GM19397 (cell line): ENCODE results near the gene CCR6.
A peak's percentile ranks its signal among the peaks of the same experiment; 100 is the strongest.

Source experiments
- ATAC-seq: cut with Tn5 transposase; IDR thresholded peaks from one replicate; pipeline ENCODE4 v1.9.1; 2021; ENCODE audit warnings: mild to moderate bottlenecking, moderate library complexity; ENCODE audit not compliant: unreplicated experiment

The CCR6 gene

GRCh38 chr6:167122827-167123657, at the start of gene CCR6:
Gene CCR6 (plus strand): TSS chr6:167123096. CDS start chr6:167136135, 13,039 bp downstream.
- peak; percentile 16 for ATAC-seq

- ATAC-seq, result no peak
These were observed 49.1 kb upstream of the CCR6 start for GRCh38 chr6:167073679-167074274.

- no peak for ATAC-seq
These were observed 45.5 kb upstream of the CCR6 start for GRCh38 chr6:167077241-167077932.

GRCh38 chr6:167078745-167079144, 44.2 kb upstream of the CCR6 start:
- no peak for ATAC-seq

GRCh38 chr6:167079853-167080297, 43.0 kb upstream of the CCR6 start:
- peak; percentile 98 for ATAC-seq

- no peak for ATAC-seq
These were observed 35.0 kb upstream of the CCR6 start for GRCh38 chr6:167087857-167088354.

GRCh38 chr6:167088741-167089140, 34.2 kb upstream of the CCR6 start:
- peak; percentile 31 for ATAC-seq

GRCh38 chr6:167089243-167090142, 33.4 kb upstream of the CCR6 start:
- ATAC-seq, result no peak

- no peak for ATAC-seq
These were observed 32.7 kb upstream of the CCR6 start for GRCh38 chr6:167090171-167090570.

- no peak for ATAC-seq
These were observed 31.7 kb upstream of the CCR6 start for GRCh38 chr6:167091026-167091804.

GRCh38 chr6:167091805-167092107, 31.1 kb upstream of the CCR6 start:
- ATAC-seq, result no peak

GRCh38 chr6:167092672-167093339, 30.1 kb upstream of the CCR6 start:
- ATAC-seq, result no peak

GRCh38 chr6:167093406-167093921, 29.4 kb upstream of the CCR6 start:
- ATAC-seq, result no peak

GRCh38 chr6:167093922-167094432, 28.9 kb upstream of the CCR6 start:
- peak; percentile 46 for ATAC-seq

GRCh38 chr6:167094436-167094819, 28.5 kb upstream of the CCR6 start:
- ATAC-seq, result peak; percentile 15

- ATAC-seq, result peak; percentile 41
These were observed 27.9 kb upstream of the CCR6 start for GRCh38 chr6:167094820-167095637.

- no peak for ATAC-seq
These were observed 27.0 kb upstream of the CCR6 start for GRCh38 chr6:167095888-167096287.

- no peak for ATAC-seq
These were observed 25.9 kb upstream of the CCR6 start for GRCh38 chr6:167096991-167097390.
